Measurements from ENCODE around the gene ESRRA.
A peak's percentile ranks its signal among the peaks of the same experiment; 100 is the strongest.
"Not testable (repeated sequence)": the region's sequence is repeated elsewhere in the genome, so short reads cannot be mapped to it uniquely, and the experiment has no call there.

ESRRA gene

DNA sequence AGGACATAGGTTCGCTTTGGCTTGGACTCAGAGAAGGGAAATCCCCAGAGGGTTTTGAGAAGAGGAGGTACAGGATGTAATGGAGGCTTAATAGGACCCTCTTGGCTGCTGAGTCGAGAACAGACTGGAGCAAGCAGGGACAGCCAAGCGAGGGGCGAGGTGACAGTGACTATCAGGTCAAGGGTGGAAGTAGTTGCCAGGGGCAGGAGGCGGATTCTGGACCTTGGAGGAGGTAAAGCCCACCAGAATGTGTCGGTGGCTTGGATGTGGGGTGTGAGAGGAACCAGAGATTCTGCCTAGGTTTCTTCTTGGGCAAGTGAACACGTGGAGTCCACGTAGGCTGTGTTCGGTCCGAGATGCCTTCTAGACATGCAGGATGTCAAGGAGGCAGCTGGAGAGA, 7.6 kb downstream of the ESRRA start:
- no peak for DNase-seq (ENCODE audit: low read depth in 3 of 3, low spot score in 1 of 3)

DNA sequence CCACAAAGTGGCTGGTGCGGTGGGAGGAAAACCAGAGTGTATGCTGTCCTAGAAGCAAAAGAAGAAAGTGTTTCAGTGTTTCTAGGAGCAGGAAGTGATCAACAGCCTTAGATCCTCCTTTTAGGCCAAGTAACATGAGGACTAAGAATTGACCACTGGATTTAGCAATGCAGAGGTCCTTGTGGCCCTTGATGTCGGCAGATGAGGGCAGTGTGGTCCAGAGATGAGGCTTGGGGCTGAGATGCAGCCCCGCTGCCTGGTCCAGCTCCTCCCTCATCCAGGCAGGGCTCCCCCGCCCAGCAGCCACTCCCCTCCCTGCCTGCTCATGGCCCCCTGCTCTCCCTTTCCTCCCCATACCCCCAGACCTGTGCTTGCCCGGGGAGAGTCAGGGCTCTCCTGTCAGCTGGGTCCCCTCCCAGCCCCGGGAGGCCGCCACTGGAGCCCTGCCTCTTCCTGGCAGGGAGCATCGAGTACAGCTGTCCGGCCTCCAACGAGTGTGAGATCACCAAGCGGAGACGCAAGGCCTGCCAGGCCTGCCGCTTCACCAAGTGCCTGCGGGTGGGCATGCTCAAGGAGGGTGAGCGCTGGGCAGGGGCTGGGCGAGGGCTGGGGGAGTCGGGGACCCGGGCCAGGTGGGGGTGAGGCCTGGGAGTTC, 8.3 kb downstream of the ESRRA start:
- DNase-seq (ENCODE audit: low read depth in 3 of 3, low spot score in 1 of 3) = no peak

DNA sequence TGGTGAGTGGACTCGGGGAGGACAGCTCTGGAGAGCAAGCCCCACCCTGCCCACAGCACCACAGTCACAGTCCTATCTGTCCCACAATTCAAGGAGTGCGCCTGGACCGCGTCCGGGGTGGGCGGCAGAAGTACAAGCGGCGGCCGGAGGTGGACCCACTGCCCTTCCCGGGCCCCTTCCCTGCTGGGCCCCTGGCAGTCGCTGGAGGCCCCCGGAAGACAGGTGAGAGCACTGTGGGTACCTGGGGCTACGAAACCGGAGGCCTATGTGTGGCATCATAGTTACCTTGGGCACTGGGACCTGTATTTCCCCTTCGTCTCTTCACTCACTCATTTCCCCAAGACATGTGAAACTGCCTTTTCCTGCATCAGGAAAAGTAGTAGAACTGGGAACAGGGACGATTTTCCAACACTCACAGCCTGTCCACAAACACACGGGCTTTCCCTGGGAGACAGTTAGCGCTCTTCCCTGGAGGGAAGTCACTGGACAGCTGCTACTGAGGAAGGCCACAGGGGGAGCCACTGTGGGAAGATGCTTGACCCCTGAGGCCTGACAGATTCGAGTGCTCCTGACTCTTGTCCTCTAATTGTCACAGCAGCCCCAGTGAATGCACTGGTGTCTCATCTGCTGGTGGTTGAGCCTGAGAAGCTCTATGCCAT, 9.0 kb downstream of the ESRRA start:
- DNase-seq (ENCODE audit: low read depth in 3 of 3, low spot score in 1 of 3) = no peak

DNA sequence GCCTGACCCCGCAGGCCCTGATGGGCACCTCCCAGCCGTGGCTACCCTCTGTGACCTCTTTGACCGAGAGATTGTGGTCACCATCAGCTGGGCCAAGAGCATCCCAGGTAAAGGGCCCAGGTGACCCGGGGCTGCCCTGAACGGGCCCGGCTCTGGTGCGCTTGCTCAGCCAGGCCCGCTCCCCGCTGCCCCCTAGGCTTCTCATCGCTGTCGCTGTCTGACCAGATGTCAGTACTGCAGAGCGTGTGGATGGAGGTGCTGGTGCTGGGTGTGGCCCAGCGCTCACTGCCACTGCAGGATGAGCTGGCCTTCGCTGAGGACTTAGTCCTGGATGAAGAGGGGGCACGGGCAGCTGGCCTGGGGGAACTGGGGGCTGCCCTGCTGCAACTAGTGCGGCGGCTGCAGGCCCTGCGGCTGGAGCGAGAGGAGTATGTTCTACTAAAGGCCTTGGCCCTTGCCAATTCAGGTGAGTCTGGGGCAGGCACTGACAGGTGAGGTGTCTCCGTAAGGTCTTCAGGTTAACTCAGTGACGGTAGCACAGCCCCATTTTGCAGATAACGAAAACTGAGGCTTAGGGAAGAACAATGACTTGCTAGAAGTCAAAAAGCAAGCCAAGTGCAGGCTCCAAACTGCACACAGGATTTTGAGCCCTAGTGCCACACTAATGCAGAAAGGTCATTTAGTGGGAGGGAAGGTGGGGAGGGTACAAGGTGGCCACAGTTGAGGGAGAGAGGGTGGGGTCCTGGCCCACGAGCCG, 9.7 kb downstream of the ESRRA start:
- DNase-seq (ENCODE audit: low read depth in 3 of 3, low spot score in 1 of 3) = no peak

DNA sequence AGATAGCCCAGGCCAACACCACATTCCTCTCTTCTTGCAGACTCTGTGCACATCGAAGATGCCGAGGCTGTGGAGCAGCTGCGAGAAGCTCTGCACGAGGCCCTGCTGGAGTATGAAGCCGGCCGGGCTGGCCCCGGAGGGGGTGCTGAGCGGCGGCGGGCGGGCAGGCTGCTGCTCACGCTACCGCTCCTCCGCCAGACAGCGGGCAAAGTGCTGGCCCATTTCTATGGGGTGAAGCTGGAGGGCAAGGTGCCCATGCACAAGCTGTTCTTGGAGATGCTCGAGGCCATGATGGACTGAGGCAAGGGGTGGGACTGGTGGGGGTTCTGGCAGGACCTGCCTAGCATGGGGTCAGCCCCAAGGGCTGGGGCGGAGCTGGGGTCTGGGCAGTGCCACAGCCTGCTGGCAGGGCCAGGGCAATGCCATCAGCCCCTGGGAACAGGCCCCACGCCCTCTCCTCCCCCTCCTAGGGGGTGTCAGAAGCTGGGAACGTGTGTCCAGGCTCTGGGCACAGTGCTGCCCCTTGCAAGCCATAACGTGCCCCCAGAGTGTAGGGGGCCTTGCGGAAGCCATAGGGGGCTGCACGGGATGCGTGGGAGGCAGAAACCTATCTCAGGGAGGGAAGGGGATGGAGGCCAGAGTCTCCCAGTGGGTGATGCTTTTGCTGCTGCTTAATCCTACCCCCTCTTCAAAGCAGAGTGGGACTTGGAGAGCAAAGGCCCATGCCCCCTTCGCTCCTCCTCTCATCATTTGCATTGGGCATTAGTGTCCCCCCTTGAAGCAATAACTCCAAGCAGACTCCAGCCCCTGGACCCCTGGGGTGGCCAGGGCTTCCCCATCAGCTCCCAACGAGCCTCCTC, 10.6 kb downstream of the ESRRA start:
- DNase-seq (ENCODE audit: low read depth in 3 of 3, low spot score in 1 of 3) = not testable (repeated sequence)

DNA sequence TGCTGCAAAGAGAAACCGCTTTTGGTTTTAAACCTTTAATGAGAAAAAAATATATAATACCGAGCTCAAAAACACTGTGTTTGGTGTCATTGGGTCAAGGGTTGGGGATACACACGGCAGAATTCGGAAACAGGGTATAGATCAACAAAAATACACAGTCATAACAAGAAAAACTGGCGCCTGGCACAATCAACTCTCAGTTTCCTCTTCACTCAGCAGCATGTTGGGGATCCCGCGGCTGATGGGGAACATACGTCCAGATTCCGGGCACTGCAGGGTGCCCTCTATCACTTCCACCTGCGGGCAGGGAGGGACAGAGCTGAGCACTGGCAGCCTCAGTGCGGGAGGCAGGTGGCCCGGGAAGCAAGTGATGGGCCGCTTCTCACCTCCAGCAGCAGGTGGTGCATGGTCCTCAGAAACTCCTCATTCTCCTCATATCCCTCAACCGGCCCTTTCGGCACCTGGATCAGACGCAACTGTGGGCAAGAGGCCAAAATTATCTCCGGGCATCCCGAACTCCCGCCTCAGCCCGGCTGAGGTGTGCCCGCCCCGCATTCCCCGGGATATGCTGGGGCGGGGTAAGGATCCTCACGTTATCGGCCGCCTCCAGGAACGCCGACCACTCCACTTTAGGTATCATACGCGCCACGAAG, 11.5 kb downstream of the ESRRA start:
- DNase-seq (ENCODE audit: low read depth in 3 of 3, low spot score in 1 of 3) = peak in 1 of 3 donors; percentile 33

DNA sequence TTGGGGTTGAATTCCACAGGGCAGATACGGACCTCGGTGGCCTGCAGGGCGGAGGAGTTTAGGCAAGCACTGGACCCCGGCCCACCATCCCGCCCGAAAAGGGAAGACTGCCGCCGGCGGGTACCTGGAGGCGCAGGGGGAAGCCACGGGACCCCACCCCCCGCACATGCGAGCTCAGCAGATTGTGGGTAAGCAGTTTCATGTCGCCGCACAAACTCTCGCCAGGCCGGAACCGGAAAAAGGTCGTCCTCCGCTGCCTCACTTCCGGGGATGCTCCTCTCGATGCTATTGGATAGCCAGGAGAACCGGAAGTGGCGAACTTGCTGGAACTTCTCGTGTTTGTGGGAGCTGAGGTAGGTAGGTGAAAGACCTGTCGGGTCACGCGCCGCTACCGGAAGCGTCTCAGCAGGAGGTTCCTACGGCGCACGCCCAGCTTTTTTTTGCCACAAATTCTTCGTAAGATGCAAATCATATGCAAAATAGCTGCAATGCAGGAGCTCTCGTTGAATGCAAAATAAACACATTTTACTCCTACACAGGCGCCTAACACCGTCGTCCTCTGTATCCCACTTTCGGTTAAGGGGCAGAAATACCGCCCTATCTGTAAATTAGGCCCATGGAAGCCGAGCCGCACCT, 12.1 kb downstream of the ESRRA start, which contains the start of gene TRMT112:
Gene TRMT112 (minus strand): TSS at position 235 of the 636 bp plus-strand sequence. CDS start 33 bp downstream, at position 202.
- DNase-seq (ENCODE audit: low read depth in 3 of 3, low spot score in 1 of 3) = peak; percentile 81 to 95 (median 88)

DNA sequence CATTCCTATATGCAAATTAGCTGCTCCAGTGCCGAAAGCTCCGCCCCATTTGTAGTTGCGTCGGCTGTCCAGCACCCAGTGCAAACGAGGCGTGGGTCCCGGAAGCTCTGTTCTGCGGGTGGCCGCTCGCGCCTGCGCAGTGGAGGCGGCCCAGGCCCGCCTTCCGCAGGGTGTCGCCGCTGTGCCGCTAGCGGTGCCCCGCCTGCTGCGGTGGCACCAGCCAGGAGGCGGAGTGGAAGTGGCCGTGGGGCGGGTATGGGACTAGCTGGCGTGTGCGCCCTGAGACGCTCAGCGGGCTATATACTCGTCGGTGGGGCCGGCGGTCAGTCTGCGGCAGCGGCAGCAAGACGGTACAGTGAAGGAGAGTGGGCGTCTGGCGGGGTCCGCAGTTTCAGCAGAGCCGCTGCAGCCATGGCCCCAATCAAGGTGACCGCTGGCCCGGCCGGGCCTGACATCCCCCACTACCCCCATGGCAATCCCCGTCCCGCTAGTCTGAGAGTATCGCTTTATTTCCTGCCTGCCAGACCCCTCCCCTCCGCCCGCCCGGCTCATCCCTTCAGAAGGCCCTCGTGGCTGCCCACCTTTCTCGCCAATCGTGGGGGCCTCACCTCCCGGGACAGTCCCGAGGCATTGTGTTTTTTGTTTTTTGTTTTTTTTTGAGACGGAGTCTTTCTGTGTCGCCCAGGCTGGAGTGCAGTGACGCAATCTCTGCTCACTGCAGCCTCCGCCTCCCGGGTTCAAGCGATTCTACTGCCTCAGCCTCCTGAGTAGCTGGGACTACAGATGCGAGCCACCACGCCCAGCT, 12.8 kb downstream of the ESRRA start, which contains the start of gene PRDX5:
Gene PRDX5 (plus strand): TSS at position 161 of the 805 bp plus-strand sequence. CDS start 95 bp downstream, at position 256.
- peak; percentile 86 to 91 (median 88) for DNase-seq (ENCODE audit: low read depth in 3 of 3, low spot score in 1 of 3)

DNA sequence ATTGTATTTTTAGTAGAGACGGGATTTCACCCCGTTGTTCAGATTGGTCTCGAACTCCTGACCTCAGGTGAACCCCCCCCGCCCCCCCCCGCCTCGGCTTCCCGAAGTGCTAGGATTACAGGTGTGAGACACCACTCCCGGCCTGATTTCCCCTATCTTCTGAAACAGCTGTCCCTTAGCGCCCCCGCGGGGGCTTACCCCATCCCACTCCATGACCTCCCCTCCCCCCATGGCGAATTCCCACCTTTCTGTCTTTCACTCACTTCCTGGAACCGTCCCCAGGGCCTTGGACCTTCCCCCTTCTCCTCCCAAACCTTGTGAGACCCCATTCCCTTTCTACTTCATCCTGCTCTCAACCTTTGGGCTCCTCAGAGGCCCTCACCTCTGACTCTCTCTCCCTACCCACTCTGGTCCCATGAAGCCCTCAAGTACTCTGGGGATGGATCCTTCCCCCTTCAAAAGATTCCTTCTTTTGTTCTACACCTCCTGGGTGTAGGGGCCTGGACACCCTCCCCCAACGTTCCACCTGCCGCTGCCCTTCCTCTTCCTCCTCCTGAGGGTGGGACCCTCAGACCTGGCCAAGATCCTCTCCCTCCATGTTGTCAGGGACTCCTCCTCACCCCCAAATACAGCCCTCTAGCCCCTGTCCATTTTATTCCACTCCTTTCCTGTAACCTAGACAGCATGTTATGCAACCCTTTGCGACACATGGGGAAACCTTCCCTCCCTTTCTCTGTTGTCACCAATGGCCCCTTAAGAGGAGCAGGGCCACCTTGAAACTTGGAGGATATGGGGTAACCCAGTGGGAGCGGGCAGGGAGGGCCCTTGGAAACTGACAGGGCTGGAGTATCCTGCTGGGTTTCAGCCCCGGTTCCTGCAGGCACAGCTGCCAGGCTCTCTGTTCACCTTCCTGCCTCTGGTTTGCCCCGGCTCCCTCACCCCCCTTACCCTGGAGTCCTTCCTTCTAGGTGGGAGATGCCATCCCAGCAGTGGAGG, 13.7 kb downstream of the ESRRA start:
- DNase-seq (ENCODE audit: low read depth in 3 of 3, low spot score in 1 of 3) = no peak

DNA sequence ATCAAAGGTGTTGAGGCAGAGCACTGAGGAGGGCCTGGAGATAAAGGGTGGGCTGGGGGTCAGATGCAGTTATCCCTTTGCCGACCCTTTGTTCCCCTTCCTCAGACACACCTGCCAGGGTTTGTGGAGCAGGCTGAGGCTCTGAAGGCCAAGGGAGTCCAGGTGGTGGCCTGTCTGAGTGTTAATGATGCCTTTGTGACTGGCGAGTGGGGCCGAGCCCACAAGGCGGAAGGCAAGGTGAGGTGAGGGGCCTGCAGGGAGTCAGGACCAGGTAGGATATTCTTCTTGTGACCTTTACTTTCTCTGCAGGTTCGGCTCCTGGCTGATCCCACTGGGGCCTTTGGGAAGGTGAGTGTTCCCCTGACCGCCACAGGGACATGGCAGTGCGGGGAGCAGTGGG, 15.2 kb downstream of the ESRRA start:
- no peak for DNase-seq (ENCODE audit: low read depth in 3 of 3, low spot score in 1 of 3)

DNA sequence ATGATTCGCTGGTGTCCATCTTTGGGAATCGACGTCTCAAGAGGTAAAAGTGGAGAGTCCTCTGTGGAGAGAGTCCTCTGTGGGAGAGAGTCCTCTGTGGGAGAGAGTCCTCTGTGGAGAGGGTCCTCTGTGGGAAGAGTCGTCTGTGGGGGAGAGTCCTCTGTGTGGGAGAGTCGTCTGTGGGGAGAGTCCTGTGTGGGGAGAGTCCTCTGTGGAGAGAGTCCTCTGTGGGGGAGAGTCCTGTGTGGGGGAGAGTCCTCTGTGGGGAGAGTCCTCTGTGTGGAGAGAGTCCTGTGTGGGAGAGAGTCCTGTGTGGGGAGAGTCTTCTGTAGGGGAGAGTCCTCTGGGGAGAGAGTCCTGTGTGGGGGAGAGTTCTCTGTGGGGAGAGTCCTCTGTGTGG, 15.7 kb downstream of the ESRRA start:
- no peak for DNase-seq (ENCODE audit: low read depth in 3 of 3, low spot score in 1 of 3)

DNA sequence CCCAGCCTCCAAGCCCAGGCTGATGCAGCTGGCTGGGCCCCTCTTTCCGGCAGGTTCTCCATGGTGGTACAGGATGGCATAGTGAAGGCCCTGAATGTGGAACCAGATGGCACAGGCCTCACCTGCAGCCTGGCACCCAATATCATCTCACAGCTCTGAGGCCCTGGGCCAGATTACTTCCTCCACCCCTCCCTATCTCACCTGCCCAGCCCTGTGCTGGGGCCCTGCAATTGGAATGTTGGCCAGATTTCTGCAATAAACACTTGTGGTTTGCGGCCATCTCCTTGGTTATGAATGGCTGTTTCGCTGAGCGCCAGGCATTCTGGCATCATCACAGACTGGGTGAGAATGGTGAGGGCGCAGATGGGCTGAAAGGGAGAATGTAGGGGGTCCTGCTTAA, 16.2 kb downstream of the ESRRA start:
- no peak for DNase-seq (ENCODE audit: low read depth in 3 of 3, low spot score in 1 of 3)

DNA sequence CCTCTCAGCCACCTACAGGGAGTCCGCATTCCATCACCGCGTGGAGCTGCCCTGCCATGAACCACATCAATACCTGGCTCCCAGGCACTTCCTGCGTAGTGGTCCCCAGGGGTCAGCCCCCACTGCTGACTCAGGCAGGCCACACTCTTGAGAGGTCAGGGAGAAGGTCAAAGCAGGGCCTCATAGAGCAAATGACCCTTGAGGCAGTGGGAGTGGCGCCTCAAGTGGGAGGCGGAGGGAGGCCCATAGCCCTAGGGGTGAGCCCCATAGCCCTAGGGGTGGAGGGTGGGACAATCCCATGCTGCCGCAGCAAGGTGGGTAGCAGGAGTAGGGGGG, 17.6 kb downstream of the ESRRA start:
- DNase-seq (ENCODE audit: low read depth in 3 of 3, low spot score in 1 of 3) = no peak

DNA sequence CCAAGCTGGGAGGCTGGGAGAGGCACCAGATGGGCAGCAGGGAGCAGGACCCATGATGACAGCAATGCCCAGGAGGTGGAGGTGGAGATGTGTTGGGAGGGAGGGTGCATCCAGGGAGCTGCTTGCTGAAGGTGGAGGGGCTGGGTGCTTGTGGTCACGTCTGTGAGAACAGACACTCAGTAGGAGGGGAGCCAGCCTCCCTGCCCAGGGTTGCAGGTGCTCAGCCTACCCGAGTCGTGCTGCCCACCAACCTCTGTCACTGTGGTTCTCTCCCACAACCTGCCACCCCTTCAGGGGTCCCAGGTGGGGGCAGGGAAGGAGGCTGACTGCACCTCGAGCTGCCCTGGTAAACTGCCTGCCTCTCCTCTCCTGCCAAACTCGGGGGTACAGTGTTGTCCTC, 18.0 kb downstream of the ESRRA start:
- DNase-seq (ENCODE audit: low read depth in 3 of 3, low spot score in 1 of 3) = no peak

DNA sequence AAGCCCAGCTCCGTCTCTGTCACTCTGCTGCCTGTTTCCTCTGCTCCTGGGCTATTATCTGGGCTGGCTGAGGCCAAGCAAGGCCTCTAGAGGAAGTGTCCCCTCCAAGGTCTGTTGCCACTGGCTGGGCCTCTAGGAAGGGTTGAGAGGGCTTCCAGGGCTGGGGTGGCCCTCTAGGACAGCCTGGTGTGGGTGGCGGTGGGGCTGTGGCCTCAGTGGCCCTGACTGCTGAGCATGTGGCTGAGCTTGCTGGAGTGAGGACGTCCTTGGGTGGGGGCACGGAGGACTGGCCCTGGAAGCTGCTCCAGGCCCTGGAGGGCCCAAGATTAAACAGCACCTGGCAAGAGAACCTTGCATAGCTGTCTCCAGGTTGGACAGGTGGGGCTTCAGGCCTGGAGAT, 18.7 kb downstream of the ESRRA start:
- DNase-seq (ENCODE audit: low read depth in 3 of 3, low spot score in 1 of 3) = not testable (repeated sequence)

DNA sequence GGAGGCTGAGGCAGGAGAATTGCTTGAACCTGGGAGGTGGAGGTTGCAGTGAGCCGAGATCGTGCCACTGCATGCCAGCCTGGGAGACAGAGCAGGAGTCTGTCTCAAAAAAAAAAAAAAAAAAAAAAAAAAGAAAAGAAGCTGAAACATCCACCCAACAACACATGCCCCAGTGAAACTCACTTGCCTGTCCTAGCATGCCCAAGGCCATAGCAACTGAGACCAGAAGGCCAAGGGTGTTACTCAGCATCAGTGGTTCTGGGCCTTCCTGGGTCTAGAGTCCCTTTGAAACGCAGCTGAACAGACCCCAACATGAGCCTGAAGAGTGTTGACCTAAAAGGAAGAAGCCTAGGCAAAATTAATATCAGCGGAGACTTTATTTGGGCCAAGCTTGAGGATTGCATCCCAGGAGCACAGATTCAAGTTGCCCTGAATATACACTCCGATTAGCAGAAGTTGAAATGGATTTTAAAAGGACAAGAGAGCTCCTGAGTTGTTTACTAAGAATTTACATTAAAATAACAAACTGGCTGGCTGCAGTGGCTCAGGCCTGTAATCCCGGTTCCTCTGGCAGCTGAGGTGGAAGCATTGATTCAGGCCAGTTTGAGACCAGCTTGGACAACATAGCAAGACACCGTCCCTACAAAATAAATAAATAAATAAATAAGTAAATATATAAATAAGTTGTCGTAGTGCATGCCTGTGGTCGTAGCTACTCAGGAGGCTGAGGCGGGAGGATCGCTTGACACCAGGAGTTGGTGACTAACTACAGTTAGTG, 19.6 kb downstream of the ESRRA start:
- DNase-seq (ENCODE audit: low read depth in 3 of 3, low spot score in 1 of 3) = no peak

DNA sequence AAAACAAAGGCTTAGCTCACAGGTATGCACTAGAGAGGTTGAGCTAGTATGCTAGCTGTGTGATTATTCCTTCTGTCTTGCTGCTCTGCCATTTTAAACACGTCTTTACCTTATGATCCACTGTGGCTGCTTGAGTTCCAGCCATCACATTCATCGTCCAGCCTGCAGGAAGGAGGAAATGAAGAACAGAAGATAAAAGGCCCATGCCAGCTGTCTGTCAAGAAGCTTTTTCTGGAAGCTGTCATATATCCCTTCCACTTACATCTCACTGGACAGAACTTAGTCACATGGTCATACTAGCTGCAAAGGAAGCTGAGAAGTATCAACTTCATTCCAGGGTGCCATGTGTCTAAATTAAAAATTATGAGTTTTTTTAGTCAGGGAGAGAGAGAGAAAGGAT, 22.1 kb downstream of the ESRRA start:
- DNase-seq (ENCODE audit: low read depth in 3 of 3, low spot score in 1 of 3) = no peak

All from stimulated activated CD4-positive, alpha-beta T cell treated with anti-CD3 and anti-CD28 coated beads, TNF-alpha, amount 100 ng/mL, for 1 hour (primary cell).